Smooth muscle cell (in vitro differentiated cells): ENCODE measurements around the gene TAS2R7. TPM values are rescaled to one million over a fixed set of nuclear protein-coding genes. Genes with fewer than 3 reads are reported as not detected.
A peak's percentile ranks its signal among the peaks of the same experiment; 100 is the strongest.

ENCODE experiments used
- DNase-seq: peaks from one replicate; lab custom pipeline; 2025; ENCODE audit not compliant: unreplicated experiment; lab: John Stamatoyannopoulos, UW
- H2AFZ ChIP-seq: fragments of 200-600 bp; sonication (generic); 2 replicates; pipeline ENCODE4 v1.6.0; 2016; ENCODE audit warnings: antibody characterized with exemption, low read depth, mild to moderate bottlenecking
- H3F3A ChIP-seq: fragments of 200-600 bp; sonication (generic); 2 replicates; pipeline ENCODE4 v1.6.0; 2017; ENCODE audit warnings: antibody characterized with exemption, low read depth
- H3K27ac ChIP-seq: fragments of 200-600 bp; sonication (generic); 2 replicates; pipeline ENCODE4 v1.5.1; 2016; ENCODE audit warnings: low read depth, mild to moderate bottlenecking
- H3K27me3 ChIP-seq: fragments of 200-600 bp; sonication (generic); 2 replicates; pipeline ENCODE4 v1.6.1; 2016; ENCODE audit warnings: low read depth, mild to moderate bottlenecking
- H3K36me3 ChIP-seq: fragments of 200-600 bp; sonication (generic); 2 replicates; pipeline ENCODE4 v1.5.1; 2016; ENCODE audit warnings: low read depth
- H3K4me1 ChIP-seq: fragments of 200-600 bp; sonication (generic); 2 replicates; pipeline ENCODE4 v1.5.1; 2016; ENCODE audit warnings: low read depth
- H3K4me2 ChIP-seq: fragments of 200-600 bp; sonication (generic); 2 replicates; pipeline ENCODE4 v1.6.0; 2016; ENCODE audit warnings: mild to moderate bottlenecking
- H3K4me3 ChIP-seq: fragments of 200-600 bp; sonication (generic); 2 replicates; pipeline ENCODE4 v1.5.1; 2016; ENCODE audit warnings: mild to moderate bottlenecking
- H3K79me2 ChIP-seq: fragments of 200-600 bp; sonication (generic); 2 replicates; pipeline ENCODE4 v1.6.0; 2016; ENCODE audit warnings: low read depth, mild to moderate bottlenecking
- H3K9ac ChIP-seq: fragments of 200-600 bp; sonication (generic); 2 replicates; pipeline ENCODE4 v1.6.0; 2016; ENCODE audit warnings: low read depth
- H3K9me3 ChIP-seq: fragments of 200-600 bp; sonication (generic); replicated peaks from 2 replicates; pipeline ENCODE4 v1.5.1; 2016; ENCODE audit warnings: low read depth
- H4K20me1 ChIP-seq: fragments of 200-600 bp; sonication (generic); 2 replicates; pipeline ENCODE4 v1.6.0; 2016; ENCODE audit warnings: low read depth
- CTCF ChIP-seq: fragments of 200-600 bp; sonication (generic); IDR thresholded peaks from 2 replicates; pipeline ENCODE4 v1.5.1; 2017; ENCODE audit warnings: borderline replicate concordance, mild to moderate bottlenecking, antibody characterized with exemption; ENCODE audit not compliant: insufficient read depth, poor library complexity, severe bottlenecking
- WGBS: methylation state at CpG from one replicate; pipeline ENCODE4 v1.1.7; 2016; ENCODE audit warnings: low lambda C conversion rate; 5-methylcytosine and 5-hydroxymethylcytosine counted together
- polyA plus RNA-seq: library from polyadenylated mRNA; unstranded; fragments of >200 nt; fragmentation: Nextera tagmentation; extraction: Ambion mirVana; gene quantifications from 2 replicates; pipeline ENCODE4 v1.2.1, GENCODE V29; 2016
- total RNA-seq: library from RNA; depleted of rRNA; stranded (reverse); fragments of >200 nt; gene quantifications from 2 replicates; pipeline ENCODE4 v1.2.3, GENCODE V29; 2014

The TAS2R7 gene
- total and polyA plus RNA-seq, 2 experiments from 2014 or later = not detected

DNA sequence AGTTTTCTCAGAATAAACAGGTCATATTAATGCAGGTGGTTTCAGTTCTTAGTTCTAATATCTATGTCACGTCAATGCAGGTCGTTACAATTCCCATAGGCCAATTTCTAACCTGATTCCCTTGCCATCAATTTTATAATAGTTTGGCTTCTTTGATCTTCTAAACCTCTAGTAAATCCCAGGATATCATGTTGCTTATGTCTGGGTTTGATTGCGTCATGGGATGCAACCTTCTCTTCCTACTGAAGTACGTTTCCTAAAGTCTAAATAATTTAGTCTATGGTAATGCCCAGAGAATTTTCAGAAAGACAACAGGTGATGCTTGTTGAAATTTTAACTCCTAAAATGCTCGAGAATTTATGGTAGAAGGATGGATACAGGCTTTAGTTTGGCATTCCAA is 19.2 kb downstream of the TAS2R7 start:
- Histone ChIP-seq H4K20me1 (no peaks in the 10 kb centered on the region), H3K9ac (no peak overlapping the region), H3K36me3 (no peaks in the 10 kb centered on the region), H3K4me2 (no peak overlapping the region), H3K27me3 (no peaks in the 10 kb centered on the region), H3K4me3 (no peak overlapping the region), H3K79me2 (no peaks in the 10 kb centered on the region), H3K9me3 (no peaks in the 10 kb centered on the region), H3F3A (no peaks in the 10 kb centered on the region), H3K27ac (no peak overlapping the region), H3K4me1 (no peaks in the 10 kb centered on the region), H2AFZ (no peak overlapping the region)
- 81% methylated on average over 5 of the region's 5 CpGs for WGBS
- no peak for TF ChIP-seq CTCF
- no peak for DNase-seq

DNA sequence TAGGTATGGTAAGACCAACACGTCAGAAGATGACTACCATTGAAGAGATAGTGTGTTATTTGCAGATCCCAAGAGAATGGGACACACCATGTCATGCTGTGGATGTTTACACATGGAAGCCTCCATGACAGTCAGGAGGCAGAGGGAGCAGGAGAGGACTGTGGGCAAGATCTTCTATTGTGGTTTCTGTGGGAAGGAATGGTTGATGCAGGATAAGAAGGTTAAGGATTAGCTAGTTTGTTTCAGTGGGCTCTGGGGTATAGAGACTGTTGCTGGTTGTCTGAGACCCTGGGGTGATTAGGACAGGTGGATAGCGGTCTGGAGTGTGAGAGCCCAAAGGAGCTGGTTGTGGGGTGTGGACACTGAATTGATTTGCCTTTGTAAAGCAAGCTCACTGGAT is 23.3 kb downstream of the TAS2R7 start:
- 91% methylated on average over 2 of the region's 2 CpGs for WGBS
- Histone ChIP-seq H3K4me3 (no peak overlapping the region), H3K79me2 (no peaks in the 10 kb centered on the region), H3F3A (no peaks in the 10 kb centered on the region), H3K9me3 (no peaks in the 10 kb centered on the region), H4K20me1 (no peaks in the 10 kb centered on the region), H3K4me2 (no peak overlapping the region), H3K36me3 (no peaks in the 10 kb centered on the region), H3K27me3 (peaks cover 13% of the 10 kb centered on the region), H3K4me1 (no peaks in the 10 kb centered on the region), H3K9ac (no peak overlapping the region), H2AFZ (no peak overlapping the region), H3K27ac (no peak overlapping the region)
- DNase-seq = no peak
- no peak for TF ChIP-seq CTCF

DNA sequence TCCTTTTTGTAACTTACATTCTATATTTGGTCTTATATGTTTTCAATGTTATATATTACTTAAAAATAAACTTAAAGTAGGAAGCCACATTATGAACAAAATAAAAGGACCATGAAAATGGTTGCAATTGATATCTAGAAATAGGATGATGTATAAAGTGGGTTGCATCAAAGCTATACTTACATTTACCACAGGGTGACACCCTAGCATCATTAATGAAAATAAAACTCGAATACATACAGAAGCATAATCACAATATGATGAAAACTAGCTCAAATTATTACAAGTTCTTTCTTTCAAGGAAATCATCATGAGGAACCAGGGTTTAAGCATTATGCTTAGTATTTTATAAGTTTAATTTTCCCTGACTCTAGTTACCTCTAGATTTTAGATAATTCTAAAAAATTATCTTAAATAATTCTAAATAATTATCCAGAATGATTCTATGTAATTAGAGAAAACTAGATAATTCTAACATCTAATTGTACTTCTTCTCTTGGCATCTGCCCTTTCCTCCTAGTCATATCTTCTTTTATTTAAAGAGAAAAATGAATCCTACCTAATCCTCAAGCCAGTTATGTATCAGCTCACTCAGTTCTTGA is 31.2 kb downstream of the TAS2R7 start:
- TF ChIP-seq CTCF = peak; percentile 77
- H3K9ac ChIP-seq = no peak overlapping the region
- H3K4me2 ChIP-seq = no peak overlapping the region
- no peaks in the 10 kb centered on the region for H3F3A ChIP-seq
- H3K79me2 ChIP-seq = no peaks in the 10 kb centered on the region
- 4% methylated on average over 1 of the region's 1 CpG for WGBS
- H3K9me3 ChIP-seq = no peaks in the 10 kb centered on the region
- no peak overlapping the region for H2AFZ ChIP-seq
- no peaks in the 10 kb centered on the region for H3K4me1 ChIP-seq
- H3K27ac ChIP-seq = no peak overlapping the region
- no peak overlapping the region for H3K4me3 ChIP-seq
- no peaks in the 10 kb centered on the region for H3K36me3 ChIP-seq
- peaks cover 78% of the 10 kb centered on the region for H3K27me3 ChIP-seq
- H4K20me1 ChIP-seq = no peaks in the 10 kb centered on the region
- no peak for DNase-seq

- no peaks in the 10 kb centered on the region for H3K36me3 ChIP-seq
Observed at GRCh38 chr12:10759657-10760056, 42.8 kb downstream of the TAS2R7 start.

More at GRCh38 chr12:10759657-10760056, 42.8 kb downstream of the TAS2R7 start:
- H3K9me3 ChIP-seq = peaks cover 3% of the 10 kb centered on the region
- no peak overlapping the region for H3K4me2 ChIP-seq
- H3F3A ChIP-seq = no peaks in the 10 kb centered on the region
- no peak for DNase-seq
- H2AFZ ChIP-seq = no peak overlapping the region
- H3K27me3 ChIP-seq = peaks cover 26% of the 10 kb centered on the region
- no peak overlapping the region for H3K4me3 ChIP-seq
- H3K27ac ChIP-seq = no peak overlapping the region
- no peaks in the 10 kb centered on the region for H3K79me2 ChIP-seq
- no peaks in the 10 kb centered on the region for H4K20me1 ChIP-seq
- H3K4me1 ChIP-seq = no peaks in the 10 kb centered on the region
- TF ChIP-seq CTCF = no peak
- no peak overlapping the region for H3K9ac ChIP-seq
- 55% methylated on average over 2 of the region's 2 CpGs for WGBS
